Measurements from ENCODE around the gene BORCS5.

BORCS5 gene

GRCh38 chr12:12327802-12328201 is 29.1 kb upstream of the BORCS5 start:
- H3K4me3 ChIP-seq (replicated peaks; ENCODE audit: insufficient read depth, low read length) = no peak overlapping the region
- peak; percentile 36 to 73 for DNase-seq (ENCODE audit: low read depth in 1 of 2, low spot score in 1 of 2)
- H3K27me3 ChIP-seq (ENCODE audit: insufficient read depth, poor library complexity, severe bottlenecking) = no peaks in the 10 kb centered on the region
- H3K27ac ChIP-seq (replicated peaks) = no peak overlapping the region
- TF ChIP-seq POLR2AphosphoS5 (IDR thresholded peaks at IDR 0.05; ENCODE audit: low read depth) = no peak
- no peak for TF ChIP-seq REST (IDR thresholded peaks at IDR 0.05; ENCODE audit: insufficient replicate concordance, low read depth)
- peak; percentile 48 for TF ChIP-seq CTCF (IDR thresholded peaks at IDR 0.05; ENCODE audit: insufficient read depth, low read length)
- peak; percentile 6; the same call in 1 of the 2 replicates for TF ChIP-seq SPI1 (IDR thresholded peaks at IDR 0.05; ENCODE audit: borderline replicate concordance, low read depth)
- no peak for TF ChIP-seq GABPA (IDR thresholded peaks at IDR 0.05; ENCODE audit: low read depth)

- Histone ChIP-seq H3K27ac (replicated peaks) (no peak overlapping the region), H3K27me3 (ENCODE audit: insufficient read depth, poor library complexity, severe bottlenecking) (no peaks in the 10 kb centered on the region), H3K4me3 (replicated peaks; ENCODE audit: insufficient read depth, low read length) (no peak overlapping the region)
- TF ChIP-seq SPI1 (IDR thresholded peaks at IDR 0.05; ENCODE audit: borderline replicate concordance, low read depth) (no peak), CTCF (IDR thresholded peaks at IDR 0.05; ENCODE audit: insufficient read depth, low read length) (no peak), REST (IDR thresholded peaks at IDR 0.05; ENCODE audit: insufficient replicate concordance, low read depth) (no peak), GABPA (IDR thresholded peaks at IDR 0.05; ENCODE audit: low read depth) (no peak)
- DNase-seq (ENCODE audit: low read depth in 1 of 2, low spot score in 1 of 2) = no peak
These were observed 25.6 kb upstream of the BORCS5 start for GRCh38 chr12:12331244-12331771.

GRCh38 chr12:12331896-12332295 is 25.0 kb upstream of the BORCS5 start:
- no peak overlapping the region for H3K27ac ChIP-seq (replicated peaks)
- no peak for DNase-seq (ENCODE audit: low read depth in 1 of 2, low spot score in 1 of 2)
- H3K4me3 ChIP-seq (replicated peaks; ENCODE audit: insufficient read depth, low read length) = no peak overlapping the region
- H3K27me3 ChIP-seq (ENCODE audit: insufficient read depth, poor library complexity, severe bottlenecking) = no peaks in the 10 kb centered on the region
- no peak for TF ChIP-seq REST (IDR thresholded peaks at IDR 0.05; ENCODE audit: insufficient replicate concordance, low read depth)
- TF ChIP-seq POLR2AphosphoS5 (IDR thresholded peaks at IDR 0.05; ENCODE audit: low read depth) = no peak
- TF ChIP-seq GABPA (IDR thresholded peaks at IDR 0.05; ENCODE audit: low read depth) = no peak
- no peak for TF ChIP-seq SPI1 (IDR thresholded peaks at IDR 0.05; ENCODE audit: borderline replicate concordance, low read depth)
- TF ChIP-seq CTCF (IDR thresholded peaks at IDR 0.05; ENCODE audit: insufficient read depth, low read length) = no peak

Data from HL-60 (cell line).